ENCODE data around the gene CTPS1. TPM values are rescaled to one million over a fixed set of nuclear protein-coding genes. Genes with fewer than 3 reads are reported as not detected.

The CTPS1 gene
- polyA plus RNA-seq, 1 donor (not counting 4 experiments of a cell fraction or from before 2014, with no cell fraction given) = 43.3 TPM

DNA sequence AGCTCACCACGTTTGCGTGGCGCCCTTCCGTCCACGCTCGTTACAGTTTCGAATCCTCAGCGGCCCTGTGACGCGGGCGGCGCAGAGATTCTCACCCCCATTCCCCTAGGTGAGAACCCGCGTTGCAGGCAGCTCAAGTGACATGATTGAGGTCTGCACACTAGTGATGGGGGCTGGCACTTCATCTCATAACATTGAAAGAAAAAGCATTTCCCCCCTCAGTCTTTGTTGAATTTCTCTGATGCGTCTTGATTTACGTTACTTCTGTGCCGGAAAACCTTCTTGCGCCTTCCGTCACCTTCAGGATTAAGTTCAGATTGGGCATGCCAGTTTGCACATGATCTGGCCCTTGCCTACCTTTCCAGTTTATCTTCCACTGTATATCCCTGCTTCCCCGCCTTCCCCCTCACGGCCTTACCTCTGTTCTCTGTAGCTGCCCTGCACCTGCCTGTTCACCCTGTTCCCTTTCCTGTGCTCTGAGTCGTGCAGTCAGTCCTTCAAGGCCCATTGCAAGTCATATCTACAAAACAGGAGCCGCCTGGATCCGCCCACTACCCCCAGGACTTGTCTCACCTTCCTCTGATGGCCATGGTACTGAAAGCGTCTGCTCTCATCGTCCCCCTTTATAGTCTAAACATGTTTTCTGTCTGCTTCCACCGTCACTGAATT lies 1.1 kb downstream of the CTPS1 start:
- peaks cover 57% of the 10 kb centered on the region for H3K79me2 ChIP-seq (ENCODE audit: control insufficient read depth, insufficient read depth, low read length)

DNA sequence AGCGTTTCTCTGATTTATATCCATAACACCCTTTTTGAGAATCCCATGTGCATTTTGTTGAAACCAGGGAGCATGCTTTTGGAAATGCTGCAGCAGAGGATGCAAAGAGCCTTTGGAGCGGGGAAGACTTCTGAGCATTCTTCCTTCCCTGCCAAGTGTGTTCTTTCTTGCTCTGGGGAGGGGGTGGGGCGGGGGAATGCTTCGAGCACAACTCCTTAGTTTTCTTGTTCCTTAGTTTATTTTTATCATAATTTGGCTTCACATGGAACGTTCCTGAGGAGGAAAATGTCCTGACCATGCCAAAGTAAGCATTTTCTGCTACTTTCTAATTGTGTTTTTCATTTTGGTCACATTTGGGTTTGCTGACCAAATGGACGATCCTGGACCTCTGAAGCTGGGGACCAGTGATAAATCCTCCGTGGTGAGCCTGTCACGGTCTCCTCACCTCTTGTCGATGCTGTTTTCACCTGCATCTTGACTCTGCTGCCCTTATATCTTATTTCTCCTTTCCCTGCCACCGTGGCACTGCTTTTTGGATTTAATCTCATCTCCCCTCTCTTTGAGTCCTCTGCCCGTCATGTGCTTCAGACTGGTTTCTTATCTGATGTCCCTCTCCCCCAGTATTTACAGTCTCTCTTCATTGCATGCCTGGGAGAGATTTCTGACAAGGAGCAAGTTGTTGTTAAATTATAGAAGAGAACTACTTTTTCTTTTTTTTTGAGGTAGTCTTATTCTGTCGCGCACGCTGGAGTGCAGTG lies 2.4 kb downstream of the CTPS1 start:
- H3K36me3 ChIP-seq (ENCODE audit: control insufficient read depth in 2 of 2, extremely low read depth in 1 of 2, insufficient read depth in 2 of 2, low read length in 2 of 2) = peaks cover 16 to 46% of the 10 kb centered on the region in 2 experiments
- DNase-seq (ENCODE audit: low read depth, low spot score) (no peak), FAIRE-seq (no peak)
- no peaks in the 10 kb centered on the region for H3K9me1 ChIP-seq (ENCODE audit: control insufficient read depth, extremely low read depth, insufficient read depth, low read length)
- H3K4me2 ChIP-seq (ENCODE audit: control insufficient read depth, extremely low read depth, insufficient read depth, low read depth, low read length) = peak overlapping the region; percentile 99
- H3K79me2 ChIP-seq (ENCODE audit: control insufficient read depth, insufficient read depth, low read length) = peaks cover 70% of the 10 kb centered on the region
- TF ChIP-seq EZH2 (IDR thresholded peaks at IDR 0.05; ENCODE audit: low read length) = no peak
- TF ChIP-seq, protein P1, sequence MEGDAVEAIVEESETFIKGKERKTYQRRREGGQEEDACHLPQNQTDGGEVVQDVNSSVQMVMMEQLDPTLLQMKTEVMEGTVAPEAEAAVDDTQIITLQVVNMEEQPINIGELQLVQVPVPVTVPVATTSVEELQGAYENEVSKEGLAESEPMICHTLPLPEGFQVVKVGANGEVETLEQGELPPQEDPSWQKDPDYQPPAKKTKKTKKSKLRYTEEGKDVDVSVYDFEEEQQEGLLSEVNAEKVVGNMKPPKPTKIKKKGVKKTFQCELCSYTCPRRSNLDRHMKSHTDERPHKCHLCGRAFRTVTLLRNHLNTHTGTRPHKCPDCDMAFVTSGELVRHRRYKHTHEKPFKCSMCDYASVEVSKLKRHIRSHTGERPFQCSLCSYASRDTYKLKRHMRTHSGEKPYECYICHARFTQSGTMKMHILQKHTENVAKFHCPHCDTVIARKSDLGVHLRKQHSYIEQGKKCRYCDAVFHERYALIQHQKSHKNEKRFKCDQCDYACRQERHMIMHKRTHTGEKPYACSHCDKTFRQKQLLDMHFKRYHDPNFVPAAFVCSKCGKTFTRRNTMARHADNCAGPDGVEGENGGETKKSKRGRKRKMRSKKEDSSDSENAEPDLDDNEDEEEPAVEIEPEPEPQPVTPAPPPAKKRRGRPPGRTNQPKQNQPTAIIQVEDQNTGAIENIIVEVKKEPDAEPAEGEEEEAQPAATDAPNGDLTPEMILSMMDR (optimal IDR thresholded peaks at IDR 0.05 in 1 of 3, IDR thresholded peaks at IDR 0.05 in 1 of 3, conservative IDR thresholded peaks at IDR 0.05 in 1 of 3; ENCODE audit: extremely low read depth in 1 of 3, insufficient read depth in 2 of 3, low read length in 3 of 3) = no peak
- dilution Hi-C loops (cut with MboI; ENCODE audit: extremely low pct_ligation_motif_present, low sequenced_read_pairs) = no loop called here
- H3K27me3 ChIP-seq (ENCODE audit: control insufficient read depth, extremely low read depth, insufficient read depth, low read length) = no peaks in the 10 kb centered on the region
- peaks cover 16% of the 10 kb centered on the region for H4K20me1 ChIP-seq (ENCODE audit: control insufficient read depth, extremely low read depth, insufficient read depth, low read length)
- H3K9me3 ChIP-seq (ENCODE audit: control insufficient read depth, low read depth, low read length) = no peaks in the 10 kb centered on the region
- H3K4me3 ChIP-seq (ENCODE audit: control insufficient read depth in 2 of 3, extremely low read depth in 1 of 3, insufficient read depth in 2 of 3, low read depth in 1 of 3, low read length in 3 of 3) = peak overlapping the region in 2 of 3 experiments; percentile 87 to 97
- peak overlapping the region; percentile 85 for H3K27ac ChIP-seq (ENCODE audit: control insufficient read depth, insufficient read depth, low read length)
- H2AFZ ChIP-seq (ENCODE audit: control insufficient read depth, low read length) = no peak overlapping the region
- H3K4me1 ChIP-seq (ENCODE audit: control insufficient read depth, extremely low read depth, insufficient read depth, low read length) = peaks cover 38% of the 10 kb centered on the region
- H3K9ac ChIP-seq (ENCODE audit: control insufficient read depth, extremely low read depth, insufficient read depth, low read length) = no peak overlapping the region

More for the DNA sequence above, 1.1 kb downstream of the CTPS1 start:
- no peak for FAIRE-seq
- Histone ChIP-seq H3K4me2 (ENCODE audit: control insufficient read depth, extremely low read depth, insufficient read depth, low read depth, low read length) (peak overlapping the region; percentile 99), H3K9ac (ENCODE audit: control insufficient read depth, extremely low read depth, insufficient read depth, low read length) (peak overlapping the region; percentile 90), H3K4me3 (ENCODE audit: control insufficient read depth in 2 of 3, extremely low read depth in 1 of 3, insufficient read depth in 2 of 3, low read depth in 1 of 3, low read length in 3 of 3) (peak overlapping the region; percentile 67 to 97 (median 87)), H3K27ac (ENCODE audit: control insufficient read depth, insufficient read depth, low read length) (peak overlapping the region; percentile 85), H2AFZ (ENCODE audit: control insufficient read depth, low read length) (no peak overlapping the region), H3K27me3 (ENCODE audit: control insufficient read depth, extremely low read depth, insufficient read depth, low read length) (no peaks in the 10 kb centered on the region), H3K9me1 (ENCODE audit: control insufficient read depth, extremely low read depth, insufficient read depth, low read length) (no peaks in the 10 kb centered on the region), H3K4me1 (ENCODE audit: control insufficient read depth, extremely low read depth, insufficient read depth, low read length) (peaks cover 38% of the 10 kb centered on the region), H3K9me3 (ENCODE audit: control insufficient read depth, low read depth, low read length) (no peaks in the 10 kb centered on the region), H3K36me3 (ENCODE audit: control insufficient read depth in 2 of 2, extremely low read depth in 1 of 2, insufficient read depth in 2 of 2, low read length in 2 of 2) (peaks cover 6 to 33% of the 10 kb centered on the region in 2 experiments), H4K20me1 (ENCODE audit: control insufficient read depth, extremely low read depth, insufficient read depth, low read length) (peaks cover 16% of the 10 kb centered on the region)
- dilution Hi-C loops (cut with MboI; ENCODE audit: extremely low pct_ligation_motif_present, low sequenced_read_pairs) = no loop called here
- no peak for DNase-seq (ENCODE audit: low read depth, low spot score)
- no peak for TF ChIP-seq EZH2 (IDR thresholded peaks at IDR 0.05; ENCODE audit: low read length)
- TF ChIP-seq, protein P1 (optimal IDR thresholded peaks at IDR 0.05 in 1 of 3, IDR thresholded peaks at IDR 0.05 in 1 of 3, conservative IDR thresholded peaks at IDR 0.05 in 1 of 3; ENCODE audit: extremely low read depth in 1 of 3, insufficient read depth in 2 of 3, low read length in 3 of 3) = no peak

Data from keratinocyte (primary cell).